ENCODE results near the gene PTPN6. TPM values are rescaled to one million over a fixed set of nuclear protein-coding genes. Genes with fewer than 3 reads are reported as not detected.
A peak's percentile ranks its signal among the peaks of the same experiment; 100 is the strongest.

PTPN6 gene
- total and polyA plus RNA-seq, 9 of the 15 experiments (the other 6 are each of a cell fraction or from before 2014, with no cell fraction given) = 1.5 to 5.1 (median 3.9) TPM

GRCh38 chr12:6937481-6938352 is 13.4 kb upstream of the PTPN6 start (continued):
- TF ChIP-seq FOXA3 (CRISPR knock-in tag; conservative IDR thresholded peaks at IDR 0.05 in 1 of 2, IDR thresholded peaks at IDR 0.05 in 1 of 2) = no peak; a peak in 1 of 4 replicates
- 0 out of 2 replicates have a peak, but pooled peaks have one; percentile 48 for TF ChIP-seq ZC3H4 (CRISPR knock-in tag; IDR thresholded peaks at IDR 0.05; ENCODE audit: borderline replicate concordance)
- peak; percentile 63 for TF ChIP-seq TAF1 (IDR thresholded peaks at IDR 0.05; ENCODE audit: control insufficient read depth, extremely low read depth, insufficient read depth, low read length, severe bottlenecking)
- peak; percentile 81 for TF ChIP-seq XRCC5 (IDR thresholded peaks at IDR 0.05; ENCODE audit: low read depth, low read length)
- no peak for TF ChIP-seq ZNF224 (CRISPR knock-in tag; IDR thresholded peaks at IDR 0.05)
- TF ChIP-seq MTA3 (IDR thresholded peaks at IDR 0.05; ENCODE audit: borderline replicate concordance) = peak; percentile 74; the same call in 1 of the 2 replicates
- TF ChIP-seq KAT2B (IDR thresholded peaks at IDR 0.05; ENCODE audit: low read depth, low read length) = no peak
- peak; percentile 58 for TF ChIP-seq SOX6 (IDR thresholded peaks at IDR 0.05)
- peak; percentile 92 for TF ChIP-seq MAX (CRISPR knock-in tag; IDR thresholded peaks at IDR 0.05)
- no peak for TF ChIP-seq CBFA2T3 (IDR thresholded peaks at IDR 0.05)
- TF ChIP-seq PTBP1 (IDR thresholded peaks at IDR 0.05; ENCODE audit: low read depth, low read length) = no peak
- TF ChIP-seq RBBP5 (IDR thresholded peaks at IDR 0.05; ENCODE audit: borderline replicate concordance, insufficient read depth, low read length, poor library complexity, severe bottlenecking) = peak; percentile 39
- peak; percentile 86 for TF ChIP-seq EGR1 (conservative IDR thresholded peaks at IDR 0.05)
- peak; percentile 81 for TF ChIP-seq ZHX1 (conservative IDR thresholded peaks at IDR 0.05; ENCODE audit: low read length)
- TF ChIP-seq NCOA1 (IDR thresholded peaks at IDR 0.05; ENCODE audit: low read depth) = no peak
- peak; percentile 68; the same call in 1 of the 2 replicates for TF ChIP-seq RNF2 (IDR thresholded peaks at IDR 0.05)
- no peak for TF ChIP-seq SIRT6 (IDR thresholded peaks at IDR 0.05; ENCODE audit: low read depth, low read length)
- TF ChIP-seq PHB (CRISPR knock-in tag; IDR thresholded peaks at IDR 0.05) = peak; percentile 88; the same call in 1 of the 2 replicates
- peak; percentile 70 for TF ChIP-seq NEUROD1 (IDR thresholded peaks at IDR 0.05; ENCODE audit: borderline replicate concordance, low read depth, low read length, partially characterized antibody)
- no peak for TF ChIP-seq ARHGAP35 (IDR thresholded peaks at IDR 0.05; ENCODE audit: partially characterized antibody)

Measured in K562 (cell line).